Measurements from ENCODE around the gene SLC25A23.
A peak's percentile ranks its signal among the peaks of the same experiment; 100 is the strongest.
"Not testable (repeated sequence)": the region's sequence is repeated elsewhere in the genome, so short reads cannot be mapped to it uniquely, and the experiment has no call there.

Gene SLC25A23

DNA sequence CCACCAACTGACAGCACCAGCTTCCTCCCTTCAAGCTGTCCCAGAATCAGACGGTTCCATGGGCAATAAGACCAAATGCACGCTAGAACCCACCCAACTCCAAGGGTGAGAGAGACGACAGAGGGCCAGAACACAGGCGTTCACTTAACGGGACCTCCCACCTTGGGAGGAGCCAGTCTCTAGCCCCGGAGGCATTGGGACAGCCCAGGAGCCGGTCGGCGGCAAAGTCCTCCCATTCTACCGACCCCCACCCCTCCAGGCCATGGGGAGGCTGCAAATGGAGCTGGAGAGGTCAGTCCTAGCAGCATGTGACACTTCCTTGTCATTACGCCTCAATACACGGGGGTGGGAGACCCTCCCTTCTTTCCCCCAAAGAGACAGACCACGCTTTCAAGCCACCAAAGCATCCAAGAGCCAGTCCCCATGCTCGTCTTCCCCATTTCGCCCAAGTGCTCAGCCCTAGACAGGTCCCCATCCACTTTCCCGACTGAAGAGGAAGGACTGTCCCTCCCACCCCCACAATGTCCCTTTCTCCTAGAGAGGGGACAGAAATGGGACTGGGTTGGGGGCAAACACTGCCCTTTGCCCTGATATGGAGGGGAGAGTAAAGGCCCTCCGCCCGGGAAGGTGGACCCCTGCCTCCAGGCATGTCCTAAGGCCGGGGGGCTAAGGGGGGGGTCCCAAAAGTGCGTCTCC is 35.9 kb downstream of the SLC25A23 start:
- peak; percentile 61 for DNase-seq

DNA sequence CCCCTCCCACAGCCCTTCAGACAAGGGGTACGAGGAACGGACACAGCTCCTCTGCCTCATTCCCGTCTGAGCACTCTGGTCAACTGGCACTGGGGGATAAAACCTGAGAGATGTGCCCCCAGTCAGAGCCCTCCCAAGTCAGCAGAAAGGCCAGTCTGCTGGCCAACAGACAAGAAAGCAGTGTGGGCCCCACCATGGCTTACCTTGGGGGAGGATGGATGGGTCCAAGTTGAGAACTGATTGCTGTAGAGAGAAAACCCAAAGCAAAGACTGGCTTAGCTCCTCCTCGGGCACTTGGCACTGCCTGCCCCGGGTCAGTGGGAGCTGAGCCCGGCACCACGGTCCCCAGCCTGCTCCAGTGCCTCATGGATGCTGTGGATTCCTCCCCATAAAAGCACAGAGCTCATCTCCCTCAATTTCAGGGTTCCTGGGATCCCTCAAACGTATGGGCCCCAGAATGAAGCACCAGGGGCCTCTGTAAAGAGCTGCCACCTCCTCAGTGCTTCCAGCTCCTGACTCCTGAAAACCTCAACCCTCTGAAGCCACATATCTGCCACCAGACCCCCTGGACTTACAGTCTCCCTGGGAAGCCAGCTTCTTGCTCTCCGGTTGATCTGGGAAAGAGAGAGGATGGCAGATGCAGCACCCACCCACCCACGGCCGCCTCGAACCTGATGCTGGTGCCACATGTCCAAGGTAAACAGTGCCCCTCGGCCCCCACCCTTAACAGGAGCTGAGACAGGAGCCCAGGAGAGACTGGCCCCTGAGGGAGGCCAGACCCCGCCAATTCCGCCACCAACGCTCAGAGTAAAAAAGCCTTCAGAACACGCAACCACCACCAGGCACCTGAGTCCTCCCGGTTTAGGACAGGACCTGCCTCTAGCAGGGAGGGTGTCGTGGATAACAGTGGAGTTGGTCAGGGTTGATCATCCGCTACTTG is 38.2 kb downstream of the SLC25A23 start:
- no peak for DNase-seq

DNA sequence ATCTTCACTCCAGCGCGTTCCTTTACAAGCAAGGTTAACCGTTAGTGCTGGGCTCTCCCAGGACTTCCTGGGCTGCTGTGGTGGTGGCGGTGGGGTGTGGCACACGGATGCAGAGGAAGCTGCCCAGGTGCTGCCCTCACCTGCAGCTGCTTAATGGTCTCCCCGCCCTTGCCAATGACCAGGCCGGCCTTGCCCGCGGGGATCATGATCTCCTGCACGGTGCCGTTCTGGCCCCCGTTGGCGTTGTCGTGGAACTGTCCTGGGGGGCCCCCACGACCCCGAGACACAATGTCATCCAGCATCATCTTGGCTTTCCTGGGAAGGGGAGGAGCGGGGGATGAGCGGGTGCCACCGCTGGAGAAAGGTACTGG is 41.0 kb downstream of the SLC25A23 start:
- DNase-seq = no peak

DNA sequence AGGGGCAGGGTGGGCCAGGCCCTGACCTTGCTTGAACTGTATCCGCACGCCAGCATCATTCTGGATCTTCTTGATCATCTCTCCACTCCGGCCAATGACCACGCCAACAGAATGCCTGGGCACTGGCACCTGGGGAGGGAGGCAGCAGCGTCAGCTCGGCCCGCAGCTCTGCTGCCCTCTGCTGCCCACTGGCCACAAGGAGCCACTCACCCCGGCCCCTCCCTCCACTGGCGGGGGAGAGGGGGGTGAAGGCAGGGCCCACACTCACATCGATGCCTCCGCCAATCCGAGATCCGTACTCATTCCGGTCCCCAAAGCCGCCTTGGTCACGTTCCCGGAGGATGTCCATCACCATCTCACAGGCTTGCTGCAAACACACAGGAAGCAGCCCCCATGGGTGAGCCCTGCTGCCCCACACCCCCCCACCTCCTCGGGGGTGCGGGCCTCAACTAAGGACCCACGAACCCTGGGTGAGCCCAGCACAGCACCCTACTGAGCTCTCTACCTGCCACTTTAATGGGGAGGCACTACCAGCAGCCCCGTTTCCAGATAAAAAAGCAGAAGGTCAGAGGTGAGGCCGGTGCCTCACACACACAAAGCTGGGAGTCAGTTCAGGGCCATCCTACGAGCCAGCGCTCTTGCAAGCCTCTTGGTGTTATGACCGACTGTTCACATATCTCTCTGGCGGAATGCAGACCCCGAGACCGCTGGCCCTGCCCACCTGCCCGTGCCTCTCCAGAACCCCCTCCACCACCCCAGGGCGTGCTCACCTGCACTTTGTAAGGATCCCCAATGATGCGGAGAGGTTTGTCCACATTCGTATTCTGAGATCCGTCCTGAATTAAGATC is 41.7 kb downstream of the SLC25A23 start:
- no peak for DNase-seq

DNA sequence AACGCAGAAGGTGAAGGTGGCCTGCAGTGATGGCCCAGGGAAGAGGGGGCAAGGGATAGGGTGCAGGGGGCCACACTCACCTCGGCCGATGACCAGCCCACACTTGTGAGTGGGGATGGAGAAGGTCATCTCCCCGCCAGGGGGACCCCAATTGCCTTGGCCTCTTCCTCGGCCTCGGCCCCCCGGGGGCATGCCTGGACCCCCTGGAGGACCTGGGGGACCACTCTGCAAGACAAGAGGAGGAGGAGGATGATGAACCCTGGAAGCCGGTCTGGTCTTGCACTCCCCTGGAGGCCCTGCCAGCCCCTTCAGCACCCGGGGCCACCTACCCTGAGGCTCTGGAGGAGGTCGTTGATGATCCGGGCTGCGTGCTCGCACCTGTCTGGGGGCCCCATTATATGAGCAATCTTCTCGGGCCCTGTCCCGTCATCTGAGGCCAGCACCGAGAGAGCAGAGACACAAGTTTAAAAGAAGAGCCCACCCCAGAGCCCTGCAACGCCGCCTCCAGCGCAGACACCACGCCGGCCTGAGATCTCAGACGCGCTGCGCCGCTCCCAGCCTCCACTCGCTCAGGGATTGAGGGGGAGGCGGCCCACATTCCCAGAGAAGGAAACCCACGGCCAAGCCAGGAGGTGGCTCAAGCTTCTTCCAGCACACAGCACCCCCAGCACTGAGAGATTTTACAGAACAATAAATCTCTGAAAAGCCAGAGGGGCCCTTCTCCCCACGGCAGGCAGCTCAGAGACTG is 42.8 kb downstream of the SLC25A23 start:
- no peak for DNase-seq

DNA sequence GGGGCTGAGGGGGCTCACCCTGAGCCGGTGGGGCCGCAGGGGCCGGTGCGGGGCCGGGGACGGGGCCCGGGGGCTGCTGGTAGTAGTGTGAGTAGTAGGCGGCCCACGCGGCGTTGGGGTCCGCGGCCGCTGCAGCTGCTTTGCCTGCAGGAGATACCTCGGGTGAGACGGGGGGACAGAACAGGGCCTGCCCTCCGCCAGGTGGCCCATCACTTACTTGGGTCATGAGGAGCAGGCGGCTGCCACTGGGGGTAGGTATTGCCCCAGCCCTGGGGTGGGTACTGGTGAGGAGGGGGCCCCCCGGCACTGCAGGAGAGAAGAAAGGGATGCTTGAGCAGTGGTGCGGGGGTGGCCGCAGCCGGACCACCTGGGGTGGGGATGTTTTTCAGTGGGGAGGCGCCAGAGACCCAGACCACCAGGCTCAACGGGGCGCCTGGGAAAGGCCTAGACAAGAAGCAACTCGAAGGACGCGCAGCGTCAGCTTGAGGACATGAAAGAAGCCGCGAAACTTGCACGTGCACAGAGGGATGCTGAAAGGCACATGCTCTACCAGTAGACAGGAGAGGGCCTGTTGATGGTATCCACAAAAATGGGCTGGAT is 43.9 kb downstream of the SLC25A23 start:
- DNase-seq = no peak

DNA sequence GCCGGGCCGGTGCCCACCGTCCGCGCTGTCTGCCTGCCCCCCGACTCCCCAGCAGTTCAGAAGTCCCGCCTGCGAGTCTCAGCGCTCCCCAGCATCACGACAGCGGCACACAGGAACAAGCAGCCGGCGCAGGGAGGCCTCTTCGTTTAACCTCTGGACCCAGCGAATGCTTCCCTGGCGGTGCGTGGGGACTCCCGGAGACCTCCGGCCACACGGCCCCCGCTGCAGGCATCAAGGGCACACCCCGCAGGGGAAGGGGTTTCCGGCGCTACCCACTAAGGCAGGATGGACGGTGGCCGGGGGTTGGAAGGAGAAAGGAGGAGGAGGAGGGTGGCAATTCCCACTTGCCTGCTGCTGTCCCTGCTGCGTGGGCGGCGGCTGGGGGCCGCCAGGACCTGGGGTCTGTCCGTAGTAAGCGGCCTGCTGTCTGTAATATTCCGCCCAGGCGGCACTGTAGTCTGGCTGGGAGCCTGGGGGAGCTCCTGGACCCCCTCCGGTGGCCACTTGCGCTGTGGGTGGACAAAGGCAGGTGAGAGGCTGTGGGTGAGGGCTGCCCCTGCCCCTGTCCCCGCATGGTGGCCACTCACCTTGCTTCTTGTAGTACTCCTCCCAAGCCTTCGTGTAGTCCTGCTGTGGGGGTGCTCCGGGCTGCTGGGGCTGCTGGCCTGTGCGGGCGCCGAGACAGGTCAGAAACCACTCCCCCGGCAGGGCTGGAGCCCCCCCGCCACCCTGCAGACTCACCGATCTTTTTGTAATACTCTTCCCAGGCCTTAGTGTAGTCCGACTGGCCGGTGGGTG is 44.6 kb downstream of the SLC25A23 start:
- DNase-seq = no peak

DNA sequence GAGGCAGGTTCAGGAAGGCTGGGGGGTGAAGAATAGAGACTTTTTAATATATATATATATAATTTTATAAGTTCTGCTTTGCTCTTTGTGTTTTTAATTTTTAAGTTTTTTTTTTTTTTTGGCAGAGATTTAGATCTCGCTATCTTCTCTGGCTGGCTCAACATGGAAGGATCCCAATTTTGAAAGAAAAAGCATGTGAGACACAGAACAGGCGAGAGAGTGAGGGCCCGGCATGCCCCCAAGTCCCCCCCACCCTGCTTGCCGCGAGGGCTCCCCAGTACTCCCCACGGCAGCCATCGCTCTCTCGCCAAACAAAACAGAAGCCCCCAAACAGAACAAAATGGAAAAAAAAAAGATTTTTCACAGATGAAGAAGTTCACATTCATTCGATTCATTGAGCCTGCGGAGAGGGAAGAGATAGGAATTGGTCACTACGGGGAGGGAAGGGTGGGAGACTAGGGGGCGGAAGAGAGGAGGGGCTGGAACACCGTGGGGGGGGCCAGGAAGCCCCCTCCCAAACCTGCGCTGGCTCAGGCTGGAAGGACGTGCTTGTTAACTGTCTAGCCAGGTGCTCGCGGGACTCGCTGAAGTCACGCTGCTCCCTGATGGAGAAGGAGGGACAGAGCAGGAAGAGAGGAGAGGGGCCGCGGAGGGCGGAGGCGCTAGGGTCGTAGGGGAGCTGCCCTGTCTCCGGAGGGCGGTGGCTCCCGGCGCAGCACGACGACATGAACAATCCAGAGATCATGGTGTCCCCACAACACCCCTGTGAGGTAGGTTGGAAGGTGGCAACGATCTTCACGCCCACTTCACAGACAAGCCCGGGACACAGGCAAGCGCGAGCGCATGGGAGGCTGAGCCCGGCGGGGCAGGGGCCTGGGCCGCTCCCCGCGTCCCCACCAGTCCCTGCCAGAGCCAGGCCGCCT is 45.6 kb downstream of the SLC25A23 start:
- no peak for DNase-seq

DNA sequence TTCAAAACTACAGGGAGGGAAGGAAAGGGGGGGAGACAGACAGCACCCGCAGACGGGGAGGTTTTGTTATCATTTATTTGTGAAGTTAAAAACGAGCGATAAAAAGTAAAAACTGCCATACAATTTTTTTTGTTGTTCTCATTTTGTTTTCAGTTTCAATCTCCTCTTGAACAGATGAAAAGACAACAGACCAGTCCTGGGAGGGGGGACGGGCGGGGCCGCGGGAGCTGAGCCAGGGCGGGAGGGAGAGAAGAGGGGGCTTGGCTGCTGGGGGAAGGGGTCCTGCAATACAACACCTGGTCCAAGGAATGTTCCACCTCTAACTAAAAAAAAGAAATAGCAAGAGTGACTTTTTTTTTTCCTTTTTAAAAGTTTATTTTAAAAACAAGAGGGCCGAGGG is 46.3 kb downstream of the SLC25A23 start:
- DNase-seq = no peak

DNA sequence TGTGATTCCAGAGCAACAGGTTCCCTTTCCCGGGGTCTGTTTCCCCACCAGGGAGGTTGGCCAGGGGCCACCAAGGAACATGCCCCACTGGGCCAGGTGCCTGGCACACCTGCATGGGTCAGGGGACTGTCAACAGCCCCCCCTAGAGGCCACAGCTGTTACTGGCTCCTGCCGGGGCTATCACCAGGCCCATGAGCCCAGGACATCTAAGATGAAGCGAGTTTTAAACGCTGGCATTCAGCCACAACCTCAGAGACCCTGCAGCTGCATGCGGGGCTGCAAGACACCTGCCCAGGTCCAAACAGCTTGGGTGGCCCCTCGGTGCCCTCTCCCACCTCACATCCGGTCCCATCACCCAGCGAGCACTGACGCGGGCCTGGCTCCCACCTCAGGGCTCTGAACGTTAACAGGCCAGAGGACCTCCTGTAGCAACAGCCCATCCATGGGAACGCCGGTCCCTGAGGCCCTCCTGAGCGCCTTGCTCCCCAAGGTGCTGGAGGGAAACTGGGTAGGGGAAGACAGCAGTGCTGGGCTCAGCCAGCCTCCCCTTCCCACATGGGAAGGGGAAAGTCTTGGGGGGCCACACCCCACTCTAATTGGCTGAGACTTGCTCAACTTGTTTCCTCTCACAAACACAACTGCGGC is 47.0 kb downstream of the SLC25A23 start:
- DNase-seq = peak; percentile 44

DNA sequence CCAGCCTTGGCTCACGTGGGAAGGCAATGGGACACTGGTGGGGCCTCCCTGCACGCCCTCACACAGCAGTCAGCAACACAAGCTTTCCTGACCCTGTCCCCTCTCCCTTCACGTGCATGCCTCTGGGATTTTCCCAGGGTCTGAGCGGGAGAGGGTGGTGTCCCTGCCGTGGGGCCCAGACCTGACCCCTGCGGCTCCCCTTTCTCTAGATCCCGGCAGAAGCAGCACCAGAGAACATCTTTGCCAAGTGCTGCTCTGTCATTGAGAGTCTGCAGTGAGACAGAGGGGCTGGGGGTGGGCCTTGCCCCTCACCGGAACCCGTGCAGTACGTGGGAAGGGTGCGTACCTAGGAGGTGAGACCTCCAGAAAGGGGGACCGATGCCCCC is 47.5 kb downstream of the SLC25A23 start:
- no peak for DNase-seq

DNA sequence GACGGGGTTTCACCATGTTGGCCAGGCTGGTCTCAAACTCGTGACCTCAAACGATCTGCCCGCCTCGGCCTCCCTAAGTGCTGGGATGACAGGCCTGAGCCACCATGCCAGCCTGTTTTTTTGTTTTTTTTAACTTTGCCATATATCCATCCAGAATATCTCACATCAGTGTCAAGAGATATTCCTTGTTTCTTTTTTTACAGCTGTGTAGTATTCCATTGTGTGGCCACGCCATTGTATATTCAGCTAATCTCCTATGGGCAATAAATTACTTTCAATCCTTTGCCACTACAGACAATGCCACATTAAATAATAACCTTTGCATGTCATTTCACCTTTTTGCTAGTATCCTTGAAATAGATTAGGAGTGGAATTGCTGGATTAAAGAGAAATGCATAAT is 50.2 kb downstream of the SLC25A23 start:
- no peak for DNase-seq

DNA sequence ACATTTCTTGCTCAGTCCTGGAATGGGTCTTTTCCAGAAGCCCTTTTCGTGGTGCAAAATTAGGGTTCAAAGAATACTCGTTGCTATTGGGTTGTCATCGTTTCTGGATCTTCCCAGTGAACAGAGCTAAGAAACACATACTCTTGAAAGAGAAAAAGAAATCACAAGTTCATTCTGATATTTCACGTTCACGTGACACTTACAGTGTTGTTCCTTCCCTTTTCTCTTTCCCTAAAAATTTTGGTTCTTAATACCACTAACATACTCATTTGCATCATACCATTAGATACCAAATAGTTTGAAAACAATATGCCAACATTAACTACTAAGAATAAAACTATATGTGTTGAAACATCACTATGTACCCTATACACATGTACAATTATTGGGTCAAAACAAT is 53.2 kb downstream of the SLC25A23 start:
- no peak for DNase-seq

DNA sequence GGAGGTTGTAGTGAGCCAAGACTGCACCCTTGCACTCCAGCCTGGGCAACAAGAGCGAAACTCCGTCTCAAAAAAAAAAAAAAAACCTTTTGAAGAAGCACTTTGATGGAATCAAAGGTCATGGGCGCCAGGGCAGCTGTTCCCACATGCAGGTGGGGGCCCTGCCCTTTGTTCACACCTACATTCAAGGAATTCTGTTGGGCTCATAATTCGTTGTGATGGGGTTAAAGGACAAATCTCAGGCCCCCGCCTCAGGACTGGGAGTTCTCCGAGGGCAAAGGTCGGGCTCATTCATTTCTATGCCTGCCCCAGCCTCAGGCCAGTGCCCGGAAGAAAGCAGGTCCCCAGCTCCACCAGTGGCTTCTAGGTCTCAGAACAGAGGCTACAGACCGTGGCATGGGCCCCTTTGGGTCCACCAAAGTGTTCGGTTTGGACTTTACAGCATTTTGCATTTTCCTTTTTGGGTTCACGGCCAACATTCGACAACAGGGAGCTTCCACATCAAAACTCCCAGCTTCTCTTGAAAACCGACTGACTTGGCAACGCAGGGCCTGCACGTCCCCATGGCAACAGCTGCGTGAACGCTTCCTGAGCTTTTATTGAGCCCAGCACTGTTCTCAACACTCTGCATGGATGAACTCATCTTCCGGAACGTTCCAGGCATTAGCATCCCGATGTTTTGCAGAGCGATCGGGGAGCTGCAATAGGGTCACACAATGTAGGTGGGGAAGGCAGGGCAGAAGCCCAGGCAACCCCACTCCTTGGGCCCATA is 56.6 kb downstream of the SLC25A23 start:
- peak; percentile 86 for DNase-seq

DNA sequence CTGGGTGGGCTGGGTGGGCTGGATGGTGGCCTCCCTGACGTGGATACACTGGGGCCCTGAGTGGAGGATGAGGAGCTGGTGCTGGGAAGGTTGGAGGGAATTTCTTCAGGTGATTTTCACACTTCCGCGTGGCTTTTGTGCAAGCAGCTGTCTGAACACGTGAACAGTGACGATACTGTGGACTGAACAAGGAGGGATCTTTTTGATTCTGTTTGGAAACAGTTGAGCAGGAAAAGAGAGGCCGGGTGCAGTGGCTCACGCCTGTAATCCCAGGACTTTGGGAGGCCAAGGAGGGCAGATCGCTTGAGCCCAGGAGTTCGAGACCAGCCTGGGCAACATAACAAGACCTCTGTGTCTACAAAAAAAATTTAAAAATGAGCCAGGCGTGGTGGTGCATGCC is 57.5 kb downstream of the SLC25A23 start:
- no peak for DNase-seq

DNA sequence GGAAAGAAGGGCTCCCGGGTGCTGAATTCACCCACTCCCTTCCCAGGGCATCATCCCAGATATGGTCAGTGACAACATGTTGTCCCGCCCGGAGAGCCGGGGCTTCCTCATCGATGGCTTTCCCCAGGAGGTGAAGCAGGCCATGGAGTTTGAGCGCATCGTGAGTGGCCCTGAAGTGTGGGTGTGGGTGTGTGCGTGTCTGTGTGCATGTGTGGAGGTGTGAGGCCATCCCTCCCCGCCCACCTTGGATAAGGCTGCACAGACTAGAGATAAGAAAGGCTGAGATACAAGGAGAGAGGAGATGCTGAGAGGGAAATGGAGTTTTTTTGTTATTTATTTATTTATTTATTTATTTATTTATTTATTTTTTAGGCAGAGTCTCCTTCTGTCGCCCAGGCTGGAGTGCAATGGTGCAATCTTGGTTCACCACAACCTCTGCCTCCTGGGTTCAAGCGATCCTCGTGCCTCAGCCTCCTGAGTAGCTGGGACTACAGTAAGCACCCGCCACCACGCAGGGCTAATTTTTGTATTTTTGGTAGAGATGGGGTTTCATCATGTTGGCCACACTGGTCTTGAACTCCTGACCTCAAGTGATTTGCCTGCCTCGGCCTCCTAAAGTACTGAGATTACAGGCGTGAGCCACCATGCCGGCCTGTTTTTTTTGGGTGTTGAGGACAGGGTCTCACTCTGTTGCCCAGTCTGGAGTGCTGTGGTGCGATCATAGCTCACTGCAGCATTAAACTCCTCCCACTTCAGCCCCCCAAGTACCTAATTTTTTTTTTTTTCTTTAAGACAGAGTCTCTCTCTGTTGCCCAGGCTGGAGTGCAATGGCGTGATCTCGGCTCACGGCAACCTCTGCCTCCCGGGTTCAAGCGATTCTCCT is 59.3 kb downstream of the SLC25A23 start:
- DNase-seq = not testable (repeated sequence)

DNA sequence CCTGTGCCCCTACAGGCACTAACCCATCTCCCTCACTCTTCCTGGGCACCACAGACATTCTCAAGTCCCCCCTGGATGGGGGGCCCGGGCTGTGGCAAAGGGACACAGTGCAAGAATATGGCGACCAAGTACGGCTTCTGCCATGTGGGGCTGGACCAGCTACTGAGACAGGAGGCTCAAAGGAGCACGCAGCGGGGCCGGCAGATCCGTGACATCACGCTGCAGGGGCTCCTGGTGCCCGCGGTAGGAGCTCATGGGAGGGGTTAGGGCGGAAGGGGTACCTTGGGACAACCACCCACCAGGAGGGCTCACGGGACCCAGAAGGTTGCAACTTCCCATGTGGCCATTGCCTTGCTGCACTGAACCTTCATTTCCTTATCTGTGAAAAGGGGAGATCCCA is 63.3 kb downstream of the SLC25A23 start:
- no peak for DNase-seq

DNA sequence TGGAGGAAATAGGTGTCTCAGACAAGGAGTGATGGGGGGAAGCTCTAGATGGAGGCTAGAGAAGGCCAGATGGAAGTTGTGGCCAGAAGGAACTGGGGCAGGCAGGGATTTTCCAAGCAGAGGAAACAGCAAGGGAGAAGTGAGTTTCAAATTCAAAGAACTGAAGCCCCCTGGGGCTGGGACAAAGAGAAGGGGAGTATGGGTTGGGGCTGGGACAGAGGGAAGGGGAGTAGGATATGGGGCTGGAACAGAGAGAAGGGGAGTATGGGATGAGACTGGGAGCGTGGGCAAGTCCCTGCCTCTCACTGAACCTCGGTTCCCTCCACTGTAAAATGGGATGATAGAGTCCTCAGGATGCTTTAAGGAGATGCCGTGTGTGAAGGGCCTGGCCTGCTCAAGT is 64.8 kb downstream of the SLC25A23 start:
- no peak for DNase-seq
